ENCODE results near the gene DDX47.
"Not testable (repeated sequence)": the region's sequence is repeated elsewhere in the genome, so short reads cannot be mapped to it uniquely, and the experiment has no call there.

Gene DDX47

GRCh38 chr12:12870465-12870864 lies 57.3 kb downstream of the DDX47 start:
- no peak for DNase-seq
- H3K9me3 ChIP-seq: no peaks in the 10 kb centered on the region
- no peaks in the 10 kb centered on the region for H3K4me1 ChIP-seq
- 0 out of 2 replicates have a peak, but pooled peaks cover 3% of the 10 kb centered on the region for H3K27me3 ChIP-seq
- no peak for TF ChIP-seq CTCF (IDR thresholded peaks at IDR 0.05; ENCODE audit: low read depth, low read length)
- no peak overlapping the region for H3K4me3 ChIP-seq (ENCODE audit: low read depth, low read length)
- no peaks in the 10 kb centered on the region for H3K36me3 ChIP-seq

GRCh38 chr12:12871587-12872138 lies 58.5 kb downstream of the DDX47 start:
- no peak for DNase-seq
- TF ChIP-seq CTCF (IDR thresholded peaks at IDR 0.05; ENCODE audit: low read depth, low read length): no peak
- Histone ChIP-seq H3K4me1 (no peaks in the 10 kb centered on the region), H3K36me3 (no peaks in the 10 kb centered on the region), H3K9me3 (no peaks in the 10 kb centered on the region), H3K4me3 (ENCODE audit: low read depth, low read length) (no peak overlapping the region), H3K27me3 (0 out of 2 replicates have a peak, but pooled peaks cover 3% of the 10 kb centered on the region)

GRCh38 chr12:12872139-12872933 lies 59.2 kb downstream of the DDX47 start:
- H3K4me1 ChIP-seq: no peaks in the 10 kb centered on the region
- H3K9me3 ChIP-seq: no peaks in the 10 kb centered on the region
- H3K27me3 ChIP-seq: 0 out of 2 replicates have a peak, but pooled peaks cover 3% of the 10 kb centered on the region
- no peak for DNase-seq
- H3K4me3 ChIP-seq (ENCODE audit: low read depth, low read length): no peak overlapping the region
- TF ChIP-seq CTCF (IDR thresholded peaks at IDR 0.05; ENCODE audit: low read depth, low read length): no peak
- H3K36me3 ChIP-seq: no peaks in the 10 kb centered on the region

- no peaks in the 10 kb centered on the region for H3K4me1 ChIP-seq
- no peaks in the 10 kb centered on the region for H3K9me3 ChIP-seq
- DNase-seq: no peak
- TF ChIP-seq CTCF (IDR thresholded peaks at IDR 0.05; ENCODE audit: low read depth, low read length): no peak
- no peaks in the 10 kb centered on the region for H3K36me3 ChIP-seq
- no peak overlapping the region for H3K4me3 ChIP-seq (ENCODE audit: low read depth, low read length)
- 0 out of 2 replicates have a peak, but pooled peaks cover 3% of the 10 kb centered on the region for H3K27me3 ChIP-seq
Observed at GRCh38 chr12:12872934-12873275, 59.8 kb downstream of the DDX47 start.

- 0 out of 2 replicates have a peak, but pooled peaks cover 3% of the 10 kb centered on the region for H3K27me3 ChIP-seq
- TF ChIP-seq CTCF (IDR thresholded peaks at IDR 0.05; ENCODE audit: low read depth, low read length): no peak
- no peaks in the 10 kb centered on the region for H3K36me3 ChIP-seq
- DNase-seq: no peak
- H3K4me1 ChIP-seq: no peaks in the 10 kb centered on the region
- no peak overlapping the region for H3K4me3 ChIP-seq (ENCODE audit: low read depth, low read length)
- no peaks in the 10 kb centered on the region for H3K9me3 ChIP-seq
Observed at GRCh38 chr12:12874029-12874428, 60.9 kb downstream of the DDX47 start.

GRCh38 chr12:12875301-12875700 lies 62.2 kb downstream of the DDX47 start:
- H3K4me3 ChIP-seq (ENCODE audit: low read depth, low read length); H3K36me3 ChIP-seq; H3K27me3 ChIP-seq; H3K9me3 ChIP-seq; H3K4me1 ChIP-seq; DNase-seq: not testable (repeated sequence)
